Stomach (tissue), 4 donors: Measurements from ENCODE around the gene MRC2.

ENCODE experiments used
- CTCF ChIP-seq, 7 experiments: fragments of 450-650 bp in 4 of 7; fragments of 200-600 bp in 3 of 7; sonication (generic) in 3 of 7; IDR thresholded peaks; one replicate each; pipeline ENCODE4 v1.5.1; 2016 to 2019; ENCODE audit warnings: antibody characterized with exemption in 7 of 7, control low read depth in 2 of 7, mild to moderate bottlenecking in 1 of 7
- EP300 ChIP-seq: sonication (generic); formaldehyde crosslinking; IDR thresholded peaks from one replicate; pipeline ENCODE4 v1.6.1; 2017; ENCODE audit warnings: antibody characterized with exemption
- POLR2AphosphoS5 ChIP-seq, 3 donors: sonication (generic); formaldehyde crosslinking; IDR thresholded peaks; one replicate each; pipeline ENCODE4 v1.6.1; 2016; ENCODE audit warnings: antibody characterized with exemption in 3 of 3

DNA sequence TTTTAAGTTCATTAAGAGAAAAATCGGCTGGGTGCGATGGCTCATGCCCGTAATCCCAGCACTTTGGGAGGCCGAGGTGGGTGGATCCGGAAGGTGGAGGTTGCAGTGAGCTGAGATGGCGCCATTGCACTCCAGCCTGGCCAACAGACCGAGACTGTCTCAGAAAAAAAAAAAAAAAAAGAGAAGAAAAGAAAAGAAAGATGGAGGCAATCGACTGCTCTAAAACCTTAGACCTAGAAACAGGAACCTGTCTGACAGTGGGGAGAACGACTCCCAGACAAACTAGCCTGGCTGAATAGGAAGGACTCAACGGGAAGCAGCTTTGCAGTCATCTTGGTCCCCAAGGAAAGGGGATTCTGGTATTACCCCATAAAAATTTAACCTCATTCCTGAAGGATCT, 13.7 kb downstream of the MRC2 start:
- TF ChIP-seq CTCF (IDR thresholded peaks at IDR 0.05) (no peak), EP300 (no peak), POLR2AphosphoS5 (IDR thresholded peaks at IDR 0.05) (no peak)
